Measurements from ENCODE around the gene ILKAP. TPM values are rescaled to one million over a fixed set of nuclear protein-coding genes. Genes with fewer than 3 reads are reported as not detected.

Gene ILKAP
- total RNA-seq, 1 experiment from 2014 or later = 31.6 TPM

- TF ChIP-seq CTCF (IDR thresholded peaks at IDR 0.05; ENCODE audit: insufficient read depth in 1 of 2, low read depth in 1 of 2, low read length in 1 of 2, severe bottlenecking in 1 of 2, unreplicated experiment in 1 of 2) = no peak
- H3K27me3 Mint-ChIP-seq (ENCODE audit: insufficient read depth, unreplicated experiment) = peaks cover 10% of the 10 kb centered on the region
- ChIA-PET POLR2A (no interaction called here), CTCF (no interaction called here)
- DNase-seq = no peak
- H3K4me3 Mint-ChIP-seq (ENCODE audit: unreplicated experiment) = no peak overlapping the region
- H3K27ac Mint-ChIP-seq (ENCODE audit: unreplicated experiment) = no peak overlapping the region
- BruUV-seq (replicated peaks) = no TSS peak
- intact Hi-C loops (cut with micrococcal nuclease; ENCODE audit: unreplicated experiment) = no loop called here
- Histone ChIP-seq H3K9me3 (no peaks in the 10 kb centered on the region), H3K27me3 (replicated peaks; ENCODE audit: control insufficient read depth, insufficient read depth, low read length) (no peaks in the 10 kb centered on the region), H3K4me1 (no peaks in the 10 kb centered on the region), H3K4me3 (ENCODE audit: low read depth, low read length) (no peak overlapping the region), H3K36me3 (ENCODE audit: control insufficient read depth, insufficient read depth, low read length) (no peaks in the 10 kb centered on the region)
- H3K4me1 Mint-ChIP-seq (ENCODE audit: low read depth, unreplicated experiment) = no peaks in the 10 kb centered on the region
- H3K36me3 Mint-ChIP-seq (ENCODE audit: insufficient read depth, unreplicated experiment) = no peaks in the 10 kb centered on the region
- no peaks in the 10 kb centered on the region for H3K9me3 Mint-ChIP-seq (ENCODE audit: unreplicated experiment)
Observed at GRCh38 chr2:238216651-238217184, 13.2 kb upstream of the ILKAP start.

- Histone ChIP-seq H3K27me3 (replicated peaks; ENCODE audit: control insufficient read depth, insufficient read depth, low read length) (no peaks in the 10 kb centered on the region), H3K9me3 (no peaks in the 10 kb centered on the region), H3K4me1 (peaks cover 4% of the 10 kb centered on the region; the same call in 1 of the 2 replicates), H3K36me3 (ENCODE audit: control insufficient read depth, insufficient read depth, low read length) (no peaks in the 10 kb centered on the region), H3K4me3 (ENCODE audit: low read depth, low read length) (no peak overlapping the region)
- Mint-ChIP-seq H3K27ac (ENCODE audit: unreplicated experiment) (no peak overlapping the region), H3K4me3 (ENCODE audit: unreplicated experiment) (no peak overlapping the region), H3K4me1 (ENCODE audit: low read depth, unreplicated experiment) (no peaks in the 10 kb centered on the region), H3K27me3 (ENCODE audit: insufficient read depth, unreplicated experiment) (peaks cover 3% of the 10 kb centered on the region), H3K9me3 (ENCODE audit: unreplicated experiment) (no peaks in the 10 kb centered on the region), H3K36me3 (ENCODE audit: insufficient read depth, unreplicated experiment) (no peaks in the 10 kb centered on the region)
- ChIA-PET POLR2A (no interaction called here), CTCF (interaction anchor here (1.4 kb wide), 1 partner anchor 56 kb away, joined by 3 read pairs; no protein-coding TSS in a partner anchor)
- TF ChIP-seq CTCF (IDR thresholded peaks at IDR 0.05; ENCODE audit: insufficient read depth in 1 of 2, low read depth in 1 of 2, low read length in 1 of 2, severe bottlenecking in 1 of 2, unreplicated experiment in 1 of 2) = no peak
- no TSS peak for BruUV-seq (replicated peaks)
- intact Hi-C loops (cut with micrococcal nuclease; ENCODE audit: unreplicated experiment) = no loop called here
- DNase-seq = no peak
Observed at GRCh38 chr2:238207006-238207405, 3.5 kb upstream of the ILKAP start.

GRCh38 chr2:238203973-238204683 lies 633 bp upstream of the ILKAP start:
- CTCF ChIA-PET = no interaction called here

More at GRCh38 chr2:238203973-238204683, 633 bp upstream of the ILKAP start:
- Mint-ChIP-seq H3K27ac (ENCODE audit: unreplicated experiment) (peak overlapping the region; percentile 55), H3K4me3 (ENCODE audit: unreplicated experiment) (peak overlapping the region; percentile 70), H3K27me3 (ENCODE audit: insufficient read depth, unreplicated experiment) (no peaks in the 10 kb centered on the region), H3K4me1 (ENCODE audit: low read depth, unreplicated experiment) (no peaks in the 10 kb centered on the region), H3K9me3 (ENCODE audit: unreplicated experiment) (no peaks in the 10 kb centered on the region), H3K36me3 (ENCODE audit: insufficient read depth, unreplicated experiment) (no peaks in the 10 kb centered on the region)
- H3K4me1 ChIP-seq = peaks cover 4% of the 10 kb centered on the region; the same call in 1 of the 2 replicates
- peak overlapping the region; percentile 46 for H3K4me3 ChIP-seq (ENCODE audit: low read depth, low read length)
- TSS peak; percentile 92 for BruUV-seq (replicated peaks)
- no peaks in the 10 kb centered on the region for H3K9me3 ChIP-seq
- H3K27me3 ChIP-seq (replicated peaks; ENCODE audit: control insufficient read depth, insufficient read depth, low read length) = no peaks in the 10 kb centered on the region
- H3K36me3 ChIP-seq (ENCODE audit: control insufficient read depth, insufficient read depth, low read length) = no peaks in the 10 kb centered on the region
- no peak for TF ChIP-seq CTCF (IDR thresholded peaks at IDR 0.05; ENCODE audit: insufficient read depth in 1 of 2, low read depth in 1 of 2, low read length in 1 of 2, severe bottlenecking in 1 of 2, unreplicated experiment in 1 of 2)
- intact Hi-C loops (cut with micrococcal nuclease; ENCODE audit: unreplicated experiment) = loop anchor here (1.0 kb wide), 1 partner anchor 30 kb away; no protein-coding TSS in a partner anchor
- POLR2A ChIA-PET = no interaction called here
- DNase-seq = no peak
